Activated gamma-delta T cell (primary cell): ENCODE results near the gene TRIO.

ENCODE experiments used
- DNase-seq: peaks from one replicate; lab custom pipeline; 2025; lab: John Stamatoyannopoulos, UW

TRIO gene

GRCh38 chr5:14327624-14328023 lies 184.5 kb downstream of the TRIO start:
- no peak for DNase-seq

DNA sequence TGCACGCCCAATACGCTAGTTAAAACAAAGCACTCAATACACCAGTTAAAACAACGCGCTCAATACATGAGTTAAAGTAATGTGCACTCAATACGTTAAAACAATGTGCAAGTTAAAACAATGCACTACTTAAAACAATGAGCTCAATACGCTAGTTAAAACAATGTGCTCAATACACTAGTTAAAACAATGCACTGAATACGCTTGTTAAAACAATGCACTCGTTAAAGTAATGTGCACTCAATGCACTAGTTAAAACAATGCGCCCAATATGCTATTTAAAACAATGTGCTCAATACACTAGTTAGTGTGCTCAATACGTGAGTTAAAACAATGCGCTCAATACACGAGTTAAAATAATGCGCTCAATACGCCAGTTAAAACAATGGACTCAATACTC lies 185.0 kb downstream of the TRIO start:
- DNase-seq: no peak

DNA sequence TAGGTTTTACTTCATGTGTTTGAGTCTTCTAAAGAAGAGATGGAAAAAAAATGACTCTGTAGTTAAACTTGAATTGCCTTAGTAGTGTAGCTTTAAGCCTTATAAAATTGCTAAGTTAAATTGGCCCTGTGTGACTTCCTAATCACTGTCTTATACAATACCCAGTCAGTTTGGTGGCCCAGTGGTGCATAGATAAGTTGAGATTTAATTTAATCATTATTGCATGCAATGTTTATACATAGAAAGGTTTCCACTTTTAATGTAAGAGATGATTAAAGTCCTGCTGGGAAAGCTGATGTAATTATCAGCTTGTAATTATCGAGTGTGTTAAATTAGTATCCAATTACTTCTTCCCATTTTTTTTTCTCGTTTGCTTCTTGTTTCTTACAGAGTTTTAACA lies 187.1 kb downstream of the TRIO start:
- no peak for DNase-seq

GRCh38 chr5:14330729-14331385 lies 187.7 kb downstream of the TRIO start:
- DNase-seq: no peak

DNA sequence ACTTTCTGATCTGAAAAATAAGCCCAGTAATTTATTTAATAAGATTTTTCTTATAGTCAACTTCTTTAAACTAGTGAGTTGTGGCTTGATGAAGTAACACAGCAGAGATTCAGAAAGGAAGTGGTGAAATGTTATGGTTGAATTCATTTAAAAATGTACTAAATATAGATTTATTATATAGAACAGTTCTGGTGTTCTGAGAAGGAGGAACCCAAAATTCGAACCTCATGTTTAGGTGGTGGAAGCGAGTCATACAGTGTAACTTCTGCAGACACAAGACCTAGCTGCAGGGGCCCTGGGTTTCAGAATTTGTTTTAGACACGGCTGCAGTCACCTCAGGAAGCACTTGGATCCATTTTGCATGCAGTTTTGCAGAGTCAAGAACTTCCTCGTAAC lies 188.2 kb downstream of the TRIO start:
- no peak for DNase-seq

DNA sequence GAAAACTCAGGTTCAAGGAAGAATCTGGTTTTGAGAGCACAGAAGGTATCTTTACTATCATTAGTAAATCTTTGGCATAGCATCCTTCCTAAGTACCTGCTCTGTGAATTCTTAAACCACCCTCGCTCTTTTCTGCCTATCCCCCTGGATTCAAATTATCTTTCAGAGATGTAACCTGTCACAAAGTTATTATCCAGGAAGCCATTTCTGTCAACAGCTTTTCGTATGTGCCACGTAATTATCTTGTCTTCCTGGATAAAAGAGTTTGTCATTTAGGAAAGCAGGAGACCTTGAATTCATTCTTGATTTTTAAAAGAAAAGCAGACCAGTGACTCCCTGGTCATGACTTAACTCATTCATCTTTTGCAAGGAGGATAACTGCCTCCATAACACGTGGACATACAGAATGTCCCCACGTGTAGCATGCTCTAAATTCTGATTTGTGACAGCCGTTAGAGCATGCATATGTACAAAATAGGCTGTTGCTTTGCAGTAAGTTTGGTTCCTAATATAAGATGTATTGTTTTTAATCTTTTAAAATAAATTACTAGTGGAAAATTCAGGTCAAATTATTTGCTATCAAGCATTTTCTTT lies 189.0 kb downstream of the TRIO start:
- no peak for DNase-seq

- no peak for DNase-seq
Measured at GRCh38 chr5:14332746-14333145, 189.6 kb downstream of the TRIO start.

DNA sequence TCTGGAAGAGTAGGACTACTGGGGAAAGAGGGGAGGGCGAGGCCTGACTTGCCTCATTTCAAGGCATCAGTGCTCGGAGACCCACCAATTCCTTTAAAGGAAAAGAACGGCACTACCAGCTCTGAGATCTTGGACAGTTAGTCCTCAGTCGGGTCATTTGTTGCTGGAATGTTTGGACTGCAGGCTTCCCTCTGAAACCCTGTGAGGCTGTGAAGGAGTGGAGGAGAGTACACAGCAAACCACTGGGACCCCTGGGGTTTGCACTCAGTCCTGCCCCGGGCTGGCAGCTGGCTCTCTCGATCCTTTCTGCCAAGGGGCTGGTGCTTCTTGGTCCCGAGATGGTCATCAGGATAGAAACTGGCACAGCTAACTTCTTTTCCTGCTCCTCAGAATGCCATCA lies 194.5 kb downstream of the TRIO start:
- no peak for DNase-seq

- DNase-seq: no peak
Measured at GRCh38 chr5:14339468-14339867, 196.3 kb downstream of the TRIO start.

DNA sequence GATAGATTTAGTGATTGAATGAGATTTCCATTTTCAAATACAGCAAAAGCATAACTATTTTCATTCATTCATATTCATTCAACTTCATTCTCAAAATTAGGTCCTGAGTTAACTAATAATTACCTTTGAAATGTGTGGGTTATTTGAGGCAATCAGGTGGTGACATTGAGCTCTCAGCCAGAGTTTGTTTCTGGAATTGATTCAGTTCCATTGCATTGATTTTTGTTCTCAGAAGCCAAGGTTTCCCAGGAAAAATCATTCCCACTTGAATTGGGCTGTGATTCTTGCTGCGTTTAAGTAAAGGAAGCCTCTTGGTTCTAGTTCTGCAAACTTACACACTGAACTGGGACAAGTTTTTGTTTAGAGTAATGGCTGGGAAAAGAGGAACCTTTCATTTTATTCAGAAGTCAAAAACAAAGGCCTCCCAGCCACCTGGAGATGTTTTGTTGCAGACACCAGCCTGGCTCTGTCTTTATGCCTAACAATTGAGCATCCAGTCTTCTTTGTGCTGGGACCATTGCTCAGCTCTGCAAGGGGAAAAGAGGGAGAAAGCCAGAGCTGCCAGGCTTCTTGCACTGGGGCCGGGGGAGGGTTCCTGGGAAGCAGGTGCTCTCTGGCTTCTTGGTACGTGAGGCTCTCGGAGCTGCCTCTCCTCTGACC lies 198.6 kb downstream of the TRIO start:
- DNase-seq: no peak

DNA sequence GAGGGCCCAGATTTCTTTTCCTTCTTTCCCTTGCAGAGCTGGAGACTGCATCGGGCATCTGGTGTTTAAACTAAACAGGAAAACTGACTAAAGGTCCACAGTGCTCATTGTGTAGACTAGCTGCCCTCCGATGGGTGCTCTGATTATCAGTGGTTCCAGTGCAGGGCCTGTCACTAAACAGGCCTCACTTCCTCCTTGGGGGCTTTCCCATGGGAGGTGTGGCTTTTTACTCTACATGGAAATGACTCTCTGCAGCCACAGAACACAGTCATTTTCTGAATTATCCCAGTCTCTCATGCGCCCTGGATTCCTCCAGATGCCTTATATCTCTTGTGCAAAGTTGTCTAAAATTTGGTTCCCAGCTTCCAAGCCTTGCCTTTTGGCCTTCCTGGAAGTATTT lies 199.2 kb downstream of the TRIO start:
- no peak for DNase-seq

- DNase-seq: no peak
Measured at GRCh38 chr5:14343376-14343775, 200.2 kb downstream of the TRIO start.

DNA sequence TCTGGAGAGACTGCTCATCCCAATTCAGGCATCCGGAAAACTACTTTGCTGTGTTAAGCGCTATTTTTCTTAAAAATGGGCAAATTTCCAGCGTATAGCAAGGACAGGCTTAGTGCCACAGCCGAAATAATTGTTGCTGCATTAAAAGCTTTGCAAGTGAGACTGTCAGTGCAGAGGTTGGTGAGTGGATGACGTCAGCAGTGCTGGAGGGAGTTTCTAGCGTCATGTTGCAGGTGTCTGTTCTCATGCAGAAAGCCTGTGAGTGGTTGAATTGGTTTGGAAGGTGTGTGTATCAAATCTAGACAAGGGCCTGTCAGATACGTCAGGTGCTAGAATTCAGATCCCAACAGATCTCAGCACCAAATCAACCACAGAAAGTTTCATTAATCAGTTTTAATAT lies 204.4 kb downstream of the TRIO start:
- no peak for DNase-seq

DNA sequence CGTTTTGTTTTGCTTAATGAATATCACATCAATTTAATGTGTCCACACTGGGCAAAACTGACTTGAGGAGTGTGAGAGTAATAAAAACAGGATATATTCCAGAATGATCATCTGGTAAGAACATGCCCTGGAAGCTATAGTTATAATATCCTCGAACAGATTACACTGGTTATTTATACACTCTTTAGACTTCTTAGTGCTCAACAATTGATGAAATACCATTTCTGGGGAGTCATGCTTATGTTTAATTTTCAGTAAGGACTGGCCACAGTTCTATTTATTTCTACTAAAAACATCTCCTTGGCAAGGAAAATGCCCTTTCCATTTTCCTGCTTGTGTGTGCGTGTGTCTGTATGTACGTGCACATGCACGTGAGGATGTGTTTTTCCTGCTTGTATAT lies 205.0 kb downstream of the TRIO start:
- no peak for DNase-seq

GRCh38 chr5:14349029-14349428 lies 205.9 kb downstream of the TRIO start:
- no peak for DNase-seq

- no peak for DNase-seq
Measured at GRCh38 chr5:14351086-14351661, 208.0 kb downstream of the TRIO start.

DNA sequence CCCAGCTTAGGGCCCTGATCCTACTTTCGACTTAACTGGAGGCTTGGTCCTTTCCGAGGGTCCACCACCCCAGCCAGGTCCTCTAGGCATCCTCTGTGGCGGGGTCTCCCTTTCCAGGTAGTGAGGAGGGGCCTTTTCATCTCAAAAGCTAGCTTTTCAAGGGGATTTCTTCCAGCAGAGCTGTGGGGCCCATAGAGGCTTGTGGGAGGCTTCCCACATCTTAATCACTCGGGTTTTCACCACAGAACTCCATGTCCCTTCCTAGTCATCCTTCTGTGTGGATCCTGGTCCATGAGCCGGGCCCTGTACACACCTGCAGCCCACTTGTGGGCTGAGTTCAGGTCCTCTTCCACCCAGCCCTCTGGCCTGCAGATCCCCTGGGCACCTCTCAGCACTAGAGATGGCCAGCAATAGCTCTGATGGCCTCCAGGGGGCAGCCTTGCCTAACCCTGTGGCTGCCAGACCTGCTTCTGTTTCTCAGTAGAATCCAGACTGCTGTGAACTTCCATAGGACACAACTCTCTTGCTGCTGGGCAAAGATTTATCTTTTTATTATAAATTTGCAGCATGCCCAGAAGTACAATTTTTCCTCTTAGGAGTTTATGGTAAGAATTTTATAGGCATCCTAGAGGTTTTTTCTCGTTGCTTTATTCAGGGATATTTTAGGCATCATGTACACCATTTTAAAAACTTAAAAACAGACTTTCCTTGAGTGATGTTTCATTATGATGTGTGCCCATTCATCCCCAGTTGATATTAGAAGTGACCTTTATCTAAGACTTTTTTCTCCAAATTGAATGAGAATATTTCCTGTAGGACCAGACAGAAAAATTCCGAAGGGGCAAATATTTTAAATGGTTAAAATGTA lies 208.9 kb downstream of the TRIO start:
- no peak for DNase-seq

- no peak for DNase-seq
Measured at GRCh38 chr5:14353726-14354474, 210.8 kb downstream of the TRIO start.

GRCh38 chr5:14355391-14355790 lies 212.2 kb downstream of the TRIO start:
- no peak for DNase-seq

DNA sequence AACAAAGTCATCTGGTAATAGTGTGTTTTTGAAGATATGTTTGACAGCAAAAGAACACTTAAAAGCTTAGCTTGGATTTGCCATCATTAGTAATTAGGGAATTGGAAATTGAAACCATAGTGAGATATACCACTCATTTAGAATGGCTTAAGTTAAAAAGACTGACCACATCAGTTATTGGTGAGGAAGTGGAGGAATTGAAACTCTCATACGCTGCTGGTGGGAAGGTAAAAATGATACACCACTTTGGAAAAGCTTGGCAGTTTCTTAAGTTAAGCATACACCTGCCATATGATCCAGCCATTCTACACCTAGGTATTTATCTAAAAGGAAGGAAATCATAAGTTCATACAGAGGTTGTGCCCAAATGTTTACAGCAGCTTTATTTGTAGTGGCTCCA lies 213.2 kb downstream of the TRIO start:
- no peak for DNase-seq

DNA sequence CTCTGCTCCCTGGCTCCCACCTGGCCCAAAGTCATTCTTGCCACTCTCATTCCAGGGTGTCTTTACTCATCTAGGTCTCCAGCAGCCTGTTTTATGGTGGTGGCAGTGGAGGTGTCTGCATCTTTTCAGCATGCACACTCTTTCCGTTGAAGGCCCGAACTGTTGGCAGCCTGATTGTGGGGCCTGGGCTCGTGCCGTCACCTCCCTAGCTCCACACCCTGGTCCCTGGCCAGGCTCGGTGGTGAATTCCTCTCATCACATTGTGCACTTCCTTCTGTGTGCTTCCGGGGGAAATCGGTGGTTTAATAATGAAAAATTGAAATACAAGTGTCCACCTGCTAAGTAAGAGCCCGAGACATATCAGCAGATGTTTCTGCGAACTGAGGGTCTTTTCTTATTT lies 214.3 kb downstream of the TRIO start:
- DNase-seq: no peak

DNA sequence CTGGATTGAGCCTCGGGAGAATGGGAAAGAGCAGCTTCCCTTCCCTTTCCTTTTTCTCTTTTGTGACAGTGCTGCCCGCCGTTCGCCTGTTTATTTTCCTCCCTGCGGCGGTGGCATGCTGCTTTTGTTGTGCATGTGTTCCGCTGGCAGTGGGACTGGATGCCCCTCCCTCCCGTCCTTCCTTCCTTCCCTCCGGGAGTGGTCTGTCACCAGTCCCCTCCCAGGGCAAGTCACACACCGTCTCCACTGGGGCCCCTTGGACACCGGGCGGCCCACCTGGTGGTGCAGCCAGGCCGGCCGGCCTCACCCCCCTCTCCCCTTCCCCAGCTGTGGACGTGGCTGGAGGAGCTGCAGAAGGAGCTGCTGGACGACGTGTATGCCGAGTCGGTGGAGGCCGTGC lies 214.7 kb downstream of the TRIO start:
- no peak for DNase-seq
